ENCODE results near the gene CASP10. TPM values are rescaled to one million over a fixed set of nuclear protein-coding genes. Genes with fewer than 3 reads are reported as not detected.
A peak's percentile ranks its signal among the peaks of the same experiment; 100 is the strongest.

CASP10 gene
- total and polyA plus RNA-seq, 9 of the 15 experiments (the other 6 are each of a cell fraction or from before 2014, with no cell fraction given): 7.1 to 20.4 (median 10.8) TPM

DNA sequence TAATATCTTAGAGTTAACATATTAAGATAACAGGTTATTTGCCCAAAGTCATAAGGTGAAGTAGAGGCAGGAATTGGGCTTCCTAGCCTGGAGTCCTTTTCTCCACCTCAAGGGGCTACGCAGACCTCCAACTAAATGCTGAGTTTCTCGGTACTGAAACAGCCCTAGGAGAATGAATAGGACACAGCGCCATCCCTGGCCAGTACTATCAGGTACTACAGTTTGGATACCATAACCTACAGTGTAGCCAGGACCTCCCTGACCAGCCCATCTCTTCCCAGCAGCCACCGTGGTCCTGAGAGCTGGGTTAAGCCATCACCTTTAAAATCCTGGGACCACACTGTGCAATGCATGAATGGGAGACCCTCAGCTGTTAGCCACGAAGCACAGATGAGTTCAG is 93.0 kb downstream of the CASP10 start:
- intact Hi-C loops (cut with micrococcal nuclease) (no loop called here), in situ Hi-C loops (cut with MboI) (no loop called here)
- ChIA-PET POLR2A (interaction anchor here (0.6 kb wide), 1 partner anchor 21 kb away, joined by 3 read pairs; no protein-coding TSS in a partner anchor), CTCF (ENCODE audit: low intra/inter-chr PET ratio) (no interaction called here)
- no peak overlapping the region for H3K4me3 ChIP-seq
- H3K27me3 ChIP-seq (ENCODE audit: control insufficient read depth in 2 of 2, insufficient read depth in 2 of 2, low read length in 2 of 2): no peaks in the 10 kb centered on the region
- no peaks in the 10 kb centered on the region for H3K79me2 ChIP-seq (ENCODE audit: control insufficient read depth, insufficient read depth, low read length)
- no peak for FAIRE-seq
- no TSS peak for BruUV-seq (replicated peaks)
- TF ChIP-seq, protein P1, sequence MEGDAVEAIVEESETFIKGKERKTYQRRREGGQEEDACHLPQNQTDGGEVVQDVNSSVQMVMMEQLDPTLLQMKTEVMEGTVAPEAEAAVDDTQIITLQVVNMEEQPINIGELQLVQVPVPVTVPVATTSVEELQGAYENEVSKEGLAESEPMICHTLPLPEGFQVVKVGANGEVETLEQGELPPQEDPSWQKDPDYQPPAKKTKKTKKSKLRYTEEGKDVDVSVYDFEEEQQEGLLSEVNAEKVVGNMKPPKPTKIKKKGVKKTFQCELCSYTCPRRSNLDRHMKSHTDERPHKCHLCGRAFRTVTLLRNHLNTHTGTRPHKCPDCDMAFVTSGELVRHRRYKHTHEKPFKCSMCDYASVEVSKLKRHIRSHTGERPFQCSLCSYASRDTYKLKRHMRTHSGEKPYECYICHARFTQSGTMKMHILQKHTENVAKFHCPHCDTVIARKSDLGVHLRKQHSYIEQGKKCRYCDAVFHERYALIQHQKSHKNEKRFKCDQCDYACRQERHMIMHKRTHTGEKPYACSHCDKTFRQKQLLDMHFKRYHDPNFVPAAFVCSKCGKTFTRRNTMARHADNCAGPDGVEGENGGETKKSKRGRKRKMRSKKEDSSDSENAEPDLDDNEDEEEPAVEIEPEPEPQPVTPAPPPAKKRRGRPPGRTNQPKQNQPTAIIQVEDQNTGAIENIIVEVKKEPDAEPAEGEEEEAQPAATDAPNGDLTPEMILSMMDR (IDR thresholded peaks at IDR 0.05 in 2 of 3, conservative IDR thresholded peaks at IDR 0.05 in 1 of 3; ENCODE audit: insufficient read depth in 2 of 3, low read depth in 1 of 3, low read length in 3 of 3): peak in 1 of 3 experiments; percentile 6; a peak in 1 of 6 replicates
- TF ChIP-seq ESRRA (IDR thresholded peaks at IDR 0.05; ENCODE audit: borderline replicate concordance, low read depth) (no peak), ZNF778 (CRISPR knock-in tag; IDR thresholded peaks at IDR 0.05) (no peak), IFI16 (CRISPR knock-in tag; IDR thresholded peaks at IDR 0.05) (no peak)
- TF ChIP-seq, protein P2, sequence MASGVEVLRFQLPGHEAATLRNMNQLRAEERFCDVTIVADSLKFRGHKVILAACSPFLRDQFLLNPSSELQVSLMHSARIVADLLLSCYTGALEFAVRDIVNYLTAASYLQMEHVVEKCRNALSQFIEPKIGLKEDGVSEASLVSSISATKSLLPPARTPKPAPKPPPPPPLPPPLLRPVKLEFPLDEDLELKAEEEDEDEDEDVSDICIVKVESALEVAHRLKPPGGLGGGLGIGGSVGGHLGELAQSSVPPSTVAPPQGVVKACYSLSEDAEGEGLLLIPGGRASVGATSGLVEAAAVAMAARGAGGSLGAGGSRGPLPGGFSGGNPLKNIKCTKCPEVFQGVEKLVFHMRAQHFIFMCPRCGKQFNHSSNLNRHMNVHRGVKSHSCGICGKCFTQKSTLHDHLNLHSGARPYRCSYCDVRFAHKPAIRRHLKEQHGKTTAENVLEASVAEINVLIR (CRISPR knock-in tag; IDR thresholded peaks at IDR 0.05): no peak
- TF ChIP-seq, protein P3, sequence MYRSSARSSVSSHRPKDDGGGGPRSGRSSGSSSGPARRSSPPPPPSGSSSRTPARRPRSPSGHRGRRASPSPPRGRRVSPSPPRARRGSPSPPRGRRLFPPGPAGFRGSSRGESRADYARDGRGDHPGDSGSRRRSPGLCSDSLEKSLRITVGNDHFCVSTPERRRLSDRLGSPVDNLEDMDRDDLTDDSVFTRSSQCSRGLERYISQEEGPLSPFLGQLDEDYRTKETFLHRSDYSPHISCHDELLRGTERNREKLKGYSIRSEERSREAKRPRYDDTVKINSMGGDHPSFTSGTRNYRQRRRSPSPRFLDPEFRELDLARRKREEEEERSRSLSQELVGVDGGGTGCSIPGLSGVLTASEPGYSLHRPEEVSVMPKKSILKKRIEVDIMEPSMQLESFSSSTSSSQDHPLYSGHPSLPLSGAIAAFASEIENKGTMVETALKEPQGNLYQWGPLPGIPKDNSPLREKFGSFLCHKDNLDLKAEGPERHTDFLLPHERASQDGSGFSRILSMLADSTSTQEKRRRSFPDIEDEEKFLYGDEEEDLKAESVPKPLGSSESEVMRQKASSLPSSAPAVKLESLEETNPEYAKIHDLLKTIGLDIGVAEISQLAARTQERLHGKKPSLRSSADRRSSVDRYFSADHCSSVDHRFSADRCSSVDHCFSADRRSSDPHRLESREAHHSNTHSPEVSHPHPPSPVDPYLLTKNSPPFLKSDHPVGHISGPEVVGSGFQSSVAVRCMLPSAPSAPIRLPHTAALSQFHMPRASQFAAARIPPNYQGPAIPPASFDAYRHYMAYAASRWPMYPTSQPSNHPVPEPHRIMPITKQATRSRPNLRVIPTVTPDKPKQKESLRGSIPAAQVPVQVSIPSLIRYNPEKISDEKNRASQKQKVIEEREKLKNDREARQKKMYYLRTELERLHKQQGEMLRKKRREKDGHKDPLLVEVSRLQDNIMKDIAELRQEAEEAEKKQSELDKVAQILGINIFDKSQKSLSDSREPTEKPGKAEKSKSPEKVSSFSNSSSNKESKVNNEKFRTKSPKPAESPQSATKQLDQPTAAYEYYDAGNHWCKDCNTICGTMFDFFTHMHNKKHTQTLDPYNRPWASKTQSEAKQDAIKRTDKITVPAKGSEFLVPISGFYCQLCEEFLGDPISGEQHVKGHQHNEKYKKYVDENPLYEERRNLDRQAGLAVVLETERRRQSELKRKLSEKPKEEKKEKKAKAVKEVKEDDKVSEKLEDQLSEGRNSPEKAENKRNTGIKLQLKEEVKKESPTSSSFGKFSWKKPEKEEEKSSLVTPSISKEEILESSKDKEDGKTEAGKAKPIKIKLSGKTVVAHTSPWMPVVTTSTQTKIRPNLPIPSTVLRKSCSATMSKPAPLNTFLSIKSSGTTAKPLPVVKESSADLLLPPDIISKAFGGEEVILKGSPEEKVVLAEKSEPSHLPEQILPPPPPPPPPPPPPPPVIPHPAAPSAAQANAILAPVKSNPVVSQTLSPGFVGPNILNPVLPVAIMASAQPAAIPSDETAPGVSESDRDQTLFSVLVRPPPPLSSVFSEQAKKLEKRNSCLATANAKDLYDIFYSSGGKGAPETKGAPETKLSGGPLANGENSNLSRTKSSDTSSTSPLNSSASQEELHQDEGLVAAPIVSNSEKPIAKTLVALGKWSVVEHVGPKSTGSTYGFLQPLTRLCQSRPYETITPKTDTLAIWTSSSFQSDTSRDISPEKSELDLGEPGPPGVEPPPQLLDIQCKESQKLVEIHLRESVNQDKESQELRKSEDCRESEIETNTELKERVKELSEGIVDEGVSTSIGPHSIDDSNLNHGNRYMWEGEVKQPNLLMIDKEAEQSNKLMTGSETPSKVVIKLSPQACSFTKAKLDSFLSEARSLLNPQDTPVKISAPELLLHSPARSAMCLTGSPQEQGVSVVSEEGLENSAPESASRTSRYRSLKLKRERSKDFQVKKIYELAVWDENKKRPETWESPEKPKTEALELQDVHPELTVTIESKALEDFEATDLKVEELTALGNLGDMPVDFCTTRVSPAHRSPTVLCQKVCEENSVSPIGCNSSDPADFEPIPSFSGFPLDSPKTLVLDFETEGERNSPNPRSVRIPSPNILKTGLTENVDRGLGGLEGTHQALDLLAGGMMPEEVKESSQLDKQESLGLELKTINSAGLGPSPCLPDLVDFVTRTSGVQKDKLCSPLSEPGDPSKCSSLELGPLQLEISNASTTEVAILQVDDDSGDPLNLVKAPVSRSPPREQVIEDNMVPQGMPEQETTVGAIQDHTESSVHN (IDR thresholded peaks at IDR 0.05; ENCODE audit: borderline replicate concordance in 1 of 2, low read depth in 1 of 2): no peak
- no peak overlapping the region for H2AFZ ChIP-seq (ENCODE audit: low read depth, low read length)
- H3K4me2 ChIP-seq (ENCODE audit: insufficient read depth, low read length): no peak overlapping the region
- H3K9me3 ChIP-seq (replicated peaks; ENCODE audit: control insufficient read depth, insufficient read depth, low read depth, low read length): no peaks in the 10 kb centered on the region
- DNase-seq (ENCODE audit: extremely low read depth in 1 of 4, low spot score in 3 of 4): peak in 1 of 4 experiments; percentile 19
- H3K4me1 ChIP-seq (replicated peaks in 1 of 2; ENCODE audit: control insufficient read depth in 2 of 2, insufficient read depth in 2 of 2, low read length in 2 of 2): no peaks in the 10 kb centered on the region; a peak in 1 of 5 replicates
- H3K9me1 ChIP-seq (ENCODE audit: control insufficient read depth, insufficient read depth, low read length): no peaks in the 10 kb centered on the region
- no peaks in the 10 kb centered on the region for H4K20me1 ChIP-seq (replicated peaks; ENCODE audit: control insufficient read depth, insufficient read depth, low read length)
- ATAC-seq: peak; percentile 78
- no peak overlapping the region for H3K9ac ChIP-seq (ENCODE audit: insufficient read depth in 1 of 2, low read depth in 2 of 2, low read length in 2 of 2)
- WGBS (ENCODE audit: insufficient coverage, low coverage, missing lambda C conversion rate): 96% methylated on average over 5 of the region's 5 CpGs
- H3K36me3 ChIP-seq (ENCODE audit: control insufficient read depth, insufficient read depth, low read length): peaks cover 70% of the 10 kb centered on the region; the same call in 2 of the 3 replicates
- H3K27ac ChIP-seq (ENCODE audit: extremely low read depth, low read depth, low read length): no peak overlapping the region

Data from K562 (cell line).